Transverse colon (tissue), 4 donors: Measurements from ENCODE around the gene RAB27B. TPM values are rescaled to one million over a fixed set of nuclear protein-coding genes. Genes with fewer than 3 reads are reported as not detected.
"Not testable (repeated sequence)": the region's sequence is repeated elsewhere in the genome, so short reads cannot be mapped to it uniquely, and the experiment has no call there.

ENCODE experiments used
- DNase-seq: peaks from one replicate; pipeline ENCODE4 v3.0.0-alpha.2; 2019
- H3K27ac ChIP-seq, 4 donors: fragments of 200-600 bp; sonication (generic); 2 replicates each; pipeline ENCODE4 v1.5.1; 2016 to 2018; ENCODE audit warnings: inconsistent platforms in 4 of 4
- H3K27me3 ChIP-seq: fragments of 200-600 bp; sonication (generic); 2 replicates; pipeline ENCODE4 v1.5.1; 2017; ENCODE audit warnings: inconsistent platforms
- H3K36me3 ChIP-seq, 4 donors: fragments of 200-600 bp; sonication (generic); 2 replicates each; pipeline ENCODE4 v1.5.1; 2017 to 2019; ENCODE audit warnings: inconsistent platforms in 4 of 4
- H3K4me1 ChIP-seq, 4 donors: fragments of 200-600 bp; sonication (generic); 2 replicates each; pipeline ENCODE4 v1.5.1; 2017 to 2020; ENCODE audit warnings: inconsistent platforms in 4 of 4
- H3K4me3 ChIP-seq, 4 donors: fragments of 200-600 bp; sonication (generic); 1 replicate in 1 of 4; 2 replicates in 3 of 4; pipeline versions ENCODE4 v1.5.1 to v1.6.1; 2017 to 2019; ENCODE audit warnings: inconsistent platforms in 4 of 4
- H3K9me3 ChIP-seq, 2 donors: fragments of 200-600 bp; sonication (generic); 2 replicates each; pipeline ENCODE4 v1.5.1; 2017 to 2019; ENCODE audit warnings: inconsistent platforms in 2 of 2
- EP300 ChIP-seq: sonication (generic); formaldehyde crosslinking; IDR thresholded peaks from one replicate; pipeline ENCODE4 v1.6.1; 2017; ENCODE audit warnings: antibody characterized with exemption, low read depth
- POLR2A ChIP-seq: fragments of 450-650 bp; IDR thresholded peaks from one replicate; pipeline ENCODE4 v1.6.1; 2016; ENCODE audit warnings: antibody characterized with exemption, mild to moderate bottlenecking, moderate library complexity
- POLR2AphosphoS5 ChIP-seq, 3 donors: sonication (generic); formaldehyde crosslinking; IDR thresholded peaks; one replicate each; pipeline ENCODE4 v1.6.1; 2016; ENCODE audit warnings: antibody characterized with exemption in 3 of 3
- WGBS, 2 donors: methylation state at CpG; one replicate each; pipeline ENCODE4 v1.1.5; 2018; ENCODE audit warnings: low coverage in 1 of 2; 5-methylcytosine and 5-hydroxymethylcytosine counted together
- in situ Hi-C, 4 donors: fragments of 200-750 bp; cut with MboI; loops; one replicate each; pipeline versions ENCODE4 v1.15.0 to v1.15.1; 2017; ENCODE audit warnings: low sequenced_read_pairs in 3 of 4, low pct_ligation_motif_present in 1 of 4, low pct_unique_long_range_greater_than_20kb in 1 of 4
- intact Hi-C: fragments of 100-400 bp; cut with DNase I; formaldehyde crosslinking; loops from one replicate; pipeline ENCODE4 v1.15.1; 2023; ENCODE audit warnings: low total_unique reads
- total RNA-seq, 4 donors: library from RNA; depleted of rRNA; stranded (reverse); fragments of >200 nt; gene quantifications; one replicate each; pipeline ENCODE4 v1.1.0, GENCODE V29; 2016
- TF ChIP-seq, protein P1 (sequence below), 5 experiments: fragments of 200-600 bp in 3 of 5; fragments of 450-650 bp in 2 of 5; sonication (generic) in 3 of 5; IDR thresholded peaks; 1 replicate in 2 of 5; 2 replicates in 3 of 5; pipeline ENCODE4 v1.5.1; 2016 to 2017; ENCODE audit warnings: antibody characterized with exemption in 5 of 5, inconsistent platforms in 3 of 5, mild to moderate bottlenecking in 2 of 5, moderate library complexity in 1 of 5

Gene RAB27B
- total RNA-seq, 4 donors from 2014 or later: 1.2 to 6.0 (median 3.5) TPM

DNA sequence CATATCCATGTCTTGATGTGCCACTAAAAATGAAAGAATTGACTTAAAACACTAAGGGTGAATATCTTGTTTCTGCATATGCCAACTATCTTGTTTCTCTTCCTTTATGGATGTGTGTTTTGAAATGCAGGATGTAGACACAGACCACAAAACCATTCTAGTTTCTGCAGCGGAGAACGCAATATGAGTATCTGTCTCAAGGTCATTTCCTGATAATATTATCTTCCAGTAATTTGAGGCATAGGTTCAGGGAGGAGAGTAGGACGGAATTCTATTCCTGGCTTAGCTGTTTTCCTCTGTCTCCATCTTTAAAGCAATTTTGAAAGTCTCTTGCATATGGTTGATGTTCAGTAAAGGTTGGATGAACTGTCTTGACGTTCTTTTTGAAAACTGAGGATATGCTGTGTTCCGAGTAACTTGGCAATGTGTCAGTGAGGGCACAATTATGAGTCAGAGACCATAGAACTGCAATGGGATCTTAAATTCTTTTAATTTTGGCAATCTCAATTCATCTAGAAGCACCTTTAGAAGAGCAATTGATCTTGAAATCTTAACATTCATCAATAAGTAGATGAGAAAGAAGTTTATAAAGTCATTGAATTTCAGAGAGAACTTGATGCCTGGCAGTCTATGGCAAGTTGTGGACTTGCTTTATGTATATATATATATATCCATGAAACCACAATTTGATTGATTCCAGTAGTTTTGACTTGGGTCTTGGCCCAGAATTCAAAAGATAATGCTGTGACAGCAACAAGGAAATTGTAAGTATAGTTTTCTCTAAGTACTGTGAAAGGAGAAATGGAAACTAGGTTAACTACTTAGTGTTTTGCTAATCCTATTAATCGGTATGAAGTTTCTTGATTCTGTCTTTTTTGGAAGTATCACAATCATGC lies 24.8 kb downstream of the RAB27B start:
- no peaks in the 10 kb centered on the region for H3K27me3 ChIP-seq
- 66 to 71% methylated on average over 6 of the region's 6 CpGs for WGBS, 2 donors
- no peak overlapping the region for H3K27ac ChIP-seq
- H3K9me3 ChIP-seq: no peaks in the 10 kb centered on the region
- TF ChIP-seq POLR2AphosphoS5 (IDR thresholded peaks at IDR 0.05) (no peak), EP300 (no peak), POLR2A (no peak)
- TF ChIP-seq, protein P1, sequence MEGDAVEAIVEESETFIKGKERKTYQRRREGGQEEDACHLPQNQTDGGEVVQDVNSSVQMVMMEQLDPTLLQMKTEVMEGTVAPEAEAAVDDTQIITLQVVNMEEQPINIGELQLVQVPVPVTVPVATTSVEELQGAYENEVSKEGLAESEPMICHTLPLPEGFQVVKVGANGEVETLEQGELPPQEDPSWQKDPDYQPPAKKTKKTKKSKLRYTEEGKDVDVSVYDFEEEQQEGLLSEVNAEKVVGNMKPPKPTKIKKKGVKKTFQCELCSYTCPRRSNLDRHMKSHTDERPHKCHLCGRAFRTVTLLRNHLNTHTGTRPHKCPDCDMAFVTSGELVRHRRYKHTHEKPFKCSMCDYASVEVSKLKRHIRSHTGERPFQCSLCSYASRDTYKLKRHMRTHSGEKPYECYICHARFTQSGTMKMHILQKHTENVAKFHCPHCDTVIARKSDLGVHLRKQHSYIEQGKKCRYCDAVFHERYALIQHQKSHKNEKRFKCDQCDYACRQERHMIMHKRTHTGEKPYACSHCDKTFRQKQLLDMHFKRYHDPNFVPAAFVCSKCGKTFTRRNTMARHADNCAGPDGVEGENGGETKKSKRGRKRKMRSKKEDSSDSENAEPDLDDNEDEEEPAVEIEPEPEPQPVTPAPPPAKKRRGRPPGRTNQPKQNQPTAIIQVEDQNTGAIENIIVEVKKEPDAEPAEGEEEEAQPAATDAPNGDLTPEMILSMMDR (IDR thresholded peaks at IDR 0.05): no peak
- H3K4me3 ChIP-seq: no peak overlapping the region
- H3K36me3 ChIP-seq: no peaks in the 10 kb centered on the region
- in situ Hi-C loops: no loop called here
- H3K4me1 ChIP-seq: no peaks in the 10 kb centered on the region
- DNase-seq: no peak
- intact Hi-C loops: no loop called here

- DNase-seq, intact Hi-C loops, H3K27ac ChIP-seq, H3K4me1 ChIP-seq, H3K9me3 ChIP-seq, H3K4me3 ChIP-seq, H3K27me3 ChIP-seq, in situ Hi-C loops, H3K36me3 ChIP-seq: not testable (repeated sequence)
- 90 to 93% methylated on average over 2 to 3 of the region's 3 CpGs for WGBS, 2 donors
These were observed 26.8 kb downstream of the RAB27B start for GRCh38 chr18:54855050-54855449.

DNA sequence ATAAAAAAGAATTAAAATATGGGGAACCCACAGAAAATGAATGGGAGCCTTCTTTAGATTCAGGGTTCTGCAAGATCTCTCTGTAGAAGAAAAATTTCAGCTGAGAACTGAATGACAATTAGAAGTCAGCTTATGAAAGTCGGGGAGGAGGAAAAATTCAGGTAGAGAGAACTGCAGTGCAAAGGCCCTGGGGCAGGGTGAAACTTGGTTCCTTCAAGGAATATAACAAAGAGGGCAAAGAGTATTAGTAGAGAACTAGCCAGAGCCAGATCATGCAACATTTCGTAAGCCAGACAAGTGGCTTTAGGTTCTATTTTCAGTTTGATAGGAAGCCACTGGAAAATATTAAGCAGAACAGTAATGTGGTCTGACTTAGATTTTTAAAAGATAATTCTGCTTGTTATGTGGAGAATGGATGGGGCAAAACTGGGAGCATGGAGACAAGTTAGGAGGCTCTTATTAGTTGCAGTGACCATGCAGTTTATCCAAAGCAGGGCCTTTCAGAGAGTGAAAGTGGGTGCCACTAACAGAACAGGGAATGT lies 27.9 kb downstream of the RAB27B start:
- in situ Hi-C loops: no loop called here
- no peak for DNase-seq
- intact Hi-C loops: no loop called here
- 61 to 100% methylated on average over 2 of the region's 2 CpGs for WGBS, 2 donors
- no peaks in the 10 kb centered on the region for H3K27me3 ChIP-seq
- no peaks in the 10 kb centered on the region for H3K4me1 ChIP-seq
- no peak overlapping the region for H3K4me3 ChIP-seq
- no peaks in the 10 kb centered on the region for H3K36me3 ChIP-seq
- H3K9me3 ChIP-seq: no peaks in the 10 kb centered on the region
- no peak overlapping the region for H3K27ac ChIP-seq
- TF ChIP-seq POLR2AphosphoS5 (IDR thresholded peaks at IDR 0.05) (no peak), EP300 (no peak), POLR2A (no peak)
- TF ChIP-seq, protein P1 (IDR thresholded peaks at IDR 0.05): no peak

GRCh38 chr18:54857499-54857898 lies 29.2 kb downstream of the RAB27B start:
- TF ChIP-seq, protein P1 (IDR thresholded peaks at IDR 0.05): no peak
- TF ChIP-seq POLR2A (no peak), POLR2AphosphoS5 (IDR thresholded peaks at IDR 0.05) (no peak), EP300 (no peak)
- intact Hi-C loops (no loop called here), in situ Hi-C loops (no loop called here)
- no peaks in the 10 kb centered on the region for H3K27me3 ChIP-seq
- no peak overlapping the region for H3K4me3 ChIP-seq
- H3K27ac ChIP-seq: no peak overlapping the region
- DNase-seq: no peak
- H3K4me1 ChIP-seq: no peaks in the 10 kb centered on the region
- no peaks in the 10 kb centered on the region for H3K9me3 ChIP-seq
- H3K36me3 ChIP-seq: no peaks in the 10 kb centered on the region
- 78 to 84% methylated on average over 3 of the region's 3 CpGs for WGBS, 2 donors
